Ovary (tissue), 9 donors: ENCODE data around the gene INSL3. TPM values are rescaled to one million over a fixed set of nuclear protein-coding genes. Genes with fewer than 3 reads are reported as not detected.

ENCODE experiments used
- DNase-seq, 5 donors: peaks; one replicate each; pipeline ENCODE4 v3.0.0-alpha.2; 2019 to 2020
- H3K27ac ChIP-seq, 2 donors: fragments of 200-600 bp; one replicate each; pipeline versions ENCODE4 v1.5.1 to v1.8.0; 2019 to 2022
- H3K27me3 ChIP-seq: fragments of 200-600 bp; one replicate; pipeline ENCODE4 v1.8.0; 2022
- H3K36me3 ChIP-seq: fragments of 200-600 bp; sonication (generic); one replicate; pipeline ENCODE4 v1.5.1; 2019
- H3K4me1 ChIP-seq: one replicate; pipeline ENCODE4 v1.8.1; 2013; ENCODE audit warnings: mild to moderate bottlenecking, moderate library complexity; ENCODE audit not compliant: insufficient read depth
- H3K4me3 ChIP-seq: fragments of 200-600 bp; sonication (generic); one replicate; pipeline ENCODE4 v1.5.1; 2017
- H3K9me3 ChIP-seq, 2 donors: fragments of 200-600 bp in 1 of 2; sonication (generic) in 1 of 2; one replicate each; pipeline versions ENCODE4 v1.5.1 to v1.8.1; 2013 to 2019; ENCODE audit warnings: mild to moderate bottlenecking in 1 of 2, moderate library complexity in 1 of 2
- EP300 ChIP-seq: sonication (generic); formaldehyde crosslinking; IDR thresholded peaks from one replicate; pipeline ENCODE4 v1.6.1; 2017; ENCODE audit warnings: antibody characterized with exemption
- POLR2A ChIP-seq: fragments of 450-650 bp; IDR thresholded peaks from one replicate; pipeline ENCODE4 v1.6.1; 2017; ENCODE audit warnings: antibody characterized with exemption, mild to moderate bottlenecking, moderate library complexity
- WGBS, 3 donors: extraction: QIAGEN DNeasy Blood & Tissue Kit in 1 of 3; methylation state at CpG; one replicate each; pipeline versions ENCODE4 v1.1.5 to v1.1.7; 2013 to 2017; 5-methylcytosine and 5-hydroxymethylcytosine counted together
- intact Hi-C, 4 donors: fragments of 100-400 bp; cut with DNase I; formaldehyde crosslinking; loops; one replicate each; pipeline versions ENCODE4 v1.11.0 to v1.15.1; 2022 to 2023
- polyA plus RNA-seq, 2 donors: library from polyadenylated mRNA; stranded (reverse); fragments of 200-250 nt in 1 of 2; fragments of 350-450 nt in 1 of 2; fragmentation: Illumina TruSeq in 1 of 2; extraction: RNeasy Lipid Tissue Mini Kit (QIAGEN cat#74804) in 1 of 2; gene quantifications; one replicate each; pipeline ENCODE4 v1.2.3, GENCODE V29; 2013 to 2014
- total RNA-seq, 7 donors: library from RNA; depleted of rRNA in 2 of 7; stranded (reverse); fragments of >200 nt in 2 of 7; fragmentation: NEBNext Ultra II Directional in 3 of 7; extraction: Animal tissue kit (Norgen Biotek cat#: 25700) in 3 of 7; gene quantifications; one replicate each; pipeline versions ENCODE4 v1.1.0 to v1.2.4, GENCODE V29; 2016 to 2023
- TF ChIP-seq, protein P1 (sequence below), 3 donors: fragments of 450-650 bp in 2 of 3; fragments of 200-600 bp in 1 of 3; IDR thresholded peaks; one replicate each; pipeline versions ENCODE4 v1.5.1 to v1.8.0; 2016 to 2022; ENCODE audit warnings: antibody characterized with exemption in 3 of 3, mild to moderate bottlenecking in 1 of 3
- donor health status: DM: no; HTN: no; CAD: no; lungs with moderate emphysema.
- donor health status: DM: no; HTN: no; CAD: no.
- donor health status: Bipolar disorder and iron deficiency.
- donor health status: DM: yes; HTN: yes; CAD: no.
- donor health status: DM: no; HTN: no; CAD: no.
- donor health status: DM: yes; HTN: yes; CAD: no.

INSL3 gene
- total and polyA plus RNA-seq, 9 donors, result 0.38 to 121 (median 2.0) TPM; not detected in 1

DNA sequence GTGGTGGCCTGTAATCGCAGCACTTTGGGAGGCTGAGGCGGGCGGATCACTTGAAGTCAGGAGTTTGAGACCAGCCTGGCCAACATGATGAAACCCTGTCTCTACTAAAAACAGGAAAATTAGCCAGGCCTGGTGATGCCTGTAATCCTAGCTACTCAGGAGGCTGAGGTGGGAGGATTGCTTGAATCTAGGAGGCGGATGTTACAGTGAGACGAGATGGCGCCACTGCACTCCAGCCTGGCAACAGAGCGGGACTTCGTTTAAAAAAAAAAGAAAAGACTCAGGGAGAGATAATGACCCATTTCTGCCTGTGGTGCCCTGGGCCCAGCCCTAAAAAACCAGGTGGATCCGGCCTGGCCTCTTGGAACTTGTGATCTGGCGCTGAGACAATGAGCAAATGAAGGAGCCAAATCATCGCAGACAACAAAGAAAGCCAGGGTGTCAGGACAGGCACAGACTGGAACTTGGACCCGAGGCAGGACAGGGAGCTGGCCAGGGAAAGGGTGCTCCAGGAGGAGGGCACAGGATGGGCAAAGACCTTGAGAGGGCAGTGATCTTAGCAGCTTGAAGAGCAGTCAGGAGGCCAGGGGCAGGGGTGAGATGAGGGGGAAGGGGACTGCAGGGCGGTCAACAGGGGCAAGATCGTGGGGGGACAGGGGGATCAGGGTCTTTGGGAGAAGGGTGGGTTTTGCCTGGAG, 27.4 kb upstream of the INSL3 start:
- no peaks in the 10 kb centered on the region for H3K36me3 ChIP-seq
- intact Hi-C loops, result no loop called here
- peaks cover 5% of the 10 kb centered on the region for H3K4me1 ChIP-seq
- TF ChIP-seq POLR2A, result no peak
- TF ChIP-seq, protein P1, sequence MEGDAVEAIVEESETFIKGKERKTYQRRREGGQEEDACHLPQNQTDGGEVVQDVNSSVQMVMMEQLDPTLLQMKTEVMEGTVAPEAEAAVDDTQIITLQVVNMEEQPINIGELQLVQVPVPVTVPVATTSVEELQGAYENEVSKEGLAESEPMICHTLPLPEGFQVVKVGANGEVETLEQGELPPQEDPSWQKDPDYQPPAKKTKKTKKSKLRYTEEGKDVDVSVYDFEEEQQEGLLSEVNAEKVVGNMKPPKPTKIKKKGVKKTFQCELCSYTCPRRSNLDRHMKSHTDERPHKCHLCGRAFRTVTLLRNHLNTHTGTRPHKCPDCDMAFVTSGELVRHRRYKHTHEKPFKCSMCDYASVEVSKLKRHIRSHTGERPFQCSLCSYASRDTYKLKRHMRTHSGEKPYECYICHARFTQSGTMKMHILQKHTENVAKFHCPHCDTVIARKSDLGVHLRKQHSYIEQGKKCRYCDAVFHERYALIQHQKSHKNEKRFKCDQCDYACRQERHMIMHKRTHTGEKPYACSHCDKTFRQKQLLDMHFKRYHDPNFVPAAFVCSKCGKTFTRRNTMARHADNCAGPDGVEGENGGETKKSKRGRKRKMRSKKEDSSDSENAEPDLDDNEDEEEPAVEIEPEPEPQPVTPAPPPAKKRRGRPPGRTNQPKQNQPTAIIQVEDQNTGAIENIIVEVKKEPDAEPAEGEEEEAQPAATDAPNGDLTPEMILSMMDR (IDR thresholded peaks at IDR 0.05), result no peak
- no peak for TF ChIP-seq EP300
- no peak overlapping the region for H3K27ac ChIP-seq
- H3K4me3 ChIP-seq, result no peak overlapping the region
- no peaks in the 10 kb centered on the region for H3K27me3 ChIP-seq
- H3K9me3 ChIP-seq, result no peaks in the 10 kb centered on the region
- 66% methylated on average over 14 of the region's 14 CpGs for WGBS, 3 donors
- no peak for DNase-seq

DNA sequence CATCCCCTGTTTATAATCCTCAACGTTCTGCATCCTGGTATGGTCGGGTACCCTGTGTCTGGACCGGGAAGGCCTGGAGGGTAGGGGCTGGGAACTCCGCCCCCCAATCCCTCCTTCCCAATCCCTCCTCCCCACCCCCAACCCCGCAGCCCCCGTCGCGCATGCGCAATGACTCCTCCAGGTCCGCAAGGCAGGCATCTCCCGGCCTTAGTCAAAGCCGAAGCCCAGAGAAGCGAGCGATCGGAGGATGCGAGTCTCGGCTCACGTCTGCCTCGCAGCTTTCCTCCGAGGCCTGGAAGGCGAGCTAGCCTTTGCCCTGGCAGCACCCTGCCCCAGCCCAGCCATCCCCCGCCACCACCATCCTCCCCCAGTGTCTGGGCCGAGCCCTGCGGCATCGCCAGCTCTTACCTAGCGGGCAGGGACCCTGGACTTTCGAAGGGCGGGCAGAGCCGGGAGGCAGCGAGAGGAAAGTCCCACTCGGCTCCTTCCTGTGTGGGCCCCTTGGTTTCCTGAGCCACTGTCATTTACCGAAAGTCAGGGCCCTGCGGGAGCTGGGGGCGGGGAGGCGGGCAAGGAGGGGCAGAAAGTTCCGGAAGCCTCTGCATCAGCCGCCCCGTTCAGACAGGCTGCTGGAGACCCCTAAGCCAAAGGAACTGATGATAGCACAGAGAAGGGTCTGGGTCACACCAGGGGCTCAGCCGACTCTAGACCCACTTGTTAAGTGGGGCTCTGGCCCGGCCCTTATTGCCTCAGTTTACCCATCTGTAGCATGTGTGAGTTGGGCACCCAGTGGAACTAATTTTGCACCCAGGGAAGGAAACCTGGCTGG, 26.4 kb upstream of the INSL3 start, which contains the start of gene JAK3:
Gene JAK3 (minus strand): TSS at position 445 of the 829 bp plus-strand sequence. CDS start 3,565 bp downstream, outside the sequence.
- TF ChIP-seq, protein P1 (IDR thresholded peaks at IDR 0.05), result no peak
- no peak for TF ChIP-seq EP300
- TF ChIP-seq POLR2A, result no peak
- Histone ChIP-seq H3K9me3 (no peaks in the 10 kb centered on the region), H3K4me1 (peaks cover 12% of the 10 kb centered on the region), H3K27ac (peak within 1 kb of the TSS; percentile 56 to 82), H3K36me3 (no peaks in the 10 kb centered on the region), H3K4me3 (peak within 1 kb of the TSS; percentile 25), H3K27me3 (no peaks in the 10 kb centered on the region)
- WGBS, 3 donors, result 4 to 8% (median 4%) methylated on average over 31 to 40 of the region's 40 CpGs
- peak; percentile 83 to 90 (median 88) for DNase-seq
- intact Hi-C loops, result no loop called here

DNA sequence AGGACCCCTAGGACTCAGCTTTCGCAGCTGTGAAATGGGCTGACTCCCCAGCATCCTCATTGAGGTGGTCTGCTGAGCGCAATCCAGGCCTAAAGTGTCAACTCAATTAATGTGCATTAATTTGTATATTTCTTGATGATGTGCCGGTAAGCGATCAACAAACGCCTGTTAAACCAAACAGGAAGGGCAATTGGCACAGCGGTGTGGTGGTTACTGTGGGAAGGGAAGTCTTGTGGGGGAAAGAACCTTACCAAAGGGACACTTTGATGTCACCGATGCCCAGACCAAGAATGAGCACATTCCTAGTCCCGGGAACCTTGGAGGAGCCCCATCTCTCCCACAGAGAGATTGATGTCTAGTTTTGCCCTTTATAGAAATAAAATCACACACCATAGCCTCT, 24.8 kb upstream of the INSL3 start:
- no peaks in the 10 kb centered on the region for H3K27me3 ChIP-seq
- TF ChIP-seq EP300, result no peak
- intact Hi-C loops, result no loop called here

DNA sequence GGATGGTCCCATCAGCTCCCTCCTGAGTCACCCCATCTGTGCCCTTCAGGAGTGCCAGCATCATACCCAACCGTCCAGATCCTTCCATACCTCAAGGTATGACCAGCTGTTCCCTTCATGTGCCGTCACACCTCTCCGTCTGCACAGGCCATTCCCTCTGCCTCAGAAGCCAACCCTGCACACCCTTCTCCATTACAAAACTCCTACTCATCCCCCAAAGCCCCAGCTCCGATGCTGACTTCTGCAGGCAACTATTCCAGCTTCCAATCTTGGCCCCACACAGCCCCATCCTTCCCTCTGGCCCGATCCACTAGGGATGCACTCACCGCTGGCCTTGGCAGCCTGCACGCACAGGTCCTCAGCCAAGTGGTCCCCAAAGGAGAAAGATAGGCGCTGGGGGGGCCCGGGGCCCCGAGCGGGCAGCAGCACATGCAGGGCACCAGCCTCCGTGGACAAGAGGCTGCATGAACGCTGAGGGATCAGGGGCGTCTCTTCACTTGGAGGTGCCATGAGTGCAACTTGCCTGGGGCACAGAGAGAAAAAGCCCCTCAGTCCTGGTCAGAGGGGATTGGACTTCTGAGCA, 22.7 kb upstream of the INSL3 start:
- 71 to 79% (median 74%) methylated on average over 14 of the region's 14 CpGs for WGBS, 3 donors
- Histone ChIP-seq H3K27me3 (no peaks in the 10 kb centered on the region), H3K4me1 (peaks cover 12% of the 10 kb centered on the region), H3K9me3 (no peaks in the 10 kb centered on the region), H3K4me3 (no peak overlapping the region), H3K36me3 (no peaks in the 10 kb centered on the region), H3K27ac (no peak overlapping the region)
- TF ChIP-seq, protein P1 (IDR thresholded peaks at IDR 0.05), result no peak
- TF ChIP-seq POLR2A, result no peak
- TF ChIP-seq EP300, result no peak
- DNase-seq, result no peak
- intact Hi-C loops, result no loop called here

More for the DNA sequence above, 24.8 kb upstream of the INSL3 start:
- Histone ChIP-seq H3K36me3 (no peaks in the 10 kb centered on the region), H3K27ac (no peak overlapping the region), H3K4me3 (no peak overlapping the region), H3K9me3 (no peaks in the 10 kb centered on the region), H3K4me1 (peaks cover 12% of the 10 kb centered on the region)
- DNase-seq, result no peak
- WGBS, 3 donors, result 90 to 92% (median 92%) methylated on average over 8 of the region's 8 CpGs
